B cell (primary cell): ENCODE data around the gene SCUBE1.

Source experiments
- CTCF ChIP-seq: fragments of 200-600 bp; IDR thresholded peaks from one replicate; pipeline ENCODE4 v1.8.0; 2022; ENCODE audit warnings: antibody characterized with exemption, mild to moderate bottlenecking
- EZH2 ChIP-seq: IDR thresholded peaks from 2 replicates; pipeline ENCODE4 v1.6.1; 2012; ENCODE audit warnings: borderline replicate concordance, low read depth, mild to moderate bottlenecking, moderate library complexity, low read length; ENCODE audit not compliant: insufficient read depth, poor library complexity, severe bottlenecking

- TF ChIP-seq CTCF (no peak), EZH2 (no peak)
Measured at GRCh38 chr22:43319661-43320486, 23.3 kb downstream of the SCUBE1 start.
